Esophagus squamous epithelium (tissue), 5 donors: ENCODE measurements around the gene GAB2. TPM values are rescaled to one million over a fixed set of nuclear protein-coding genes. Genes with fewer than 3 reads are reported as not detected.

ENCODE experiments used
- DNase-seq: peaks from one replicate; lab custom pipeline; 2025; lab: John Stamatoyannopoulos, UW
- H3K27ac ChIP-seq, 4 donors: fragments of 200-600 bp; sonication (generic); one replicate each; pipeline ENCODE4 v1.5.1; 2016 to 2019; ENCODE audit warnings: mild to moderate bottlenecking in 1 of 4
- H3K27me3 ChIP-seq, 4 donors: fragments of 200-600 bp; sonication (generic); 1 replicate in 3 of 4; 2 replicates in 1 of 4; pipeline versions ENCODE4 v1.5.1 to v1.6.0; 2017 to 2021; ENCODE audit warnings: antibody characterized with exemption in 1 of 4
- H3K36me3 ChIP-seq, 3 donors: fragments of 200-600 bp; sonication (generic); one replicate each; pipeline ENCODE4 v1.5.1; 2016 to 2019
- H3K4me1 ChIP-seq, 3 donors: fragments of 200-600 bp; sonication (generic); one replicate each; pipeline ENCODE4 v1.5.1; 2017 to 2019
- H3K4me3 ChIP-seq, 4 donors: fragments of 200-600 bp; sonication (generic); 1 replicate in 3 of 4; 2 replicates in 1 of 4; pipeline ENCODE4 v1.5.1; 2016 to 2019; ENCODE audit warnings: mild to moderate bottlenecking in 2 of 4, moderate library complexity in 1 of 4
- H3K9me3 ChIP-seq, 3 donors: fragments of 200-600 bp; sonication (generic); one replicate each; pipeline ENCODE4 v1.5.1; 2016 to 2019
- POLR2A ChIP-seq, 4 donors: fragments of 450-650 bp; IDR thresholded peaks; one replicate each; pipeline ENCODE4 v1.6.1; 2017; ENCODE audit warnings: antibody characterized with exemption in 4 of 4, mild to moderate bottlenecking in 4 of 4, moderate library complexity in 3 of 4
- WGBS, 2 donors: methylation state at CpG; one replicate each; pipeline ENCODE4 v1.1.5; 2018; 5-methylcytosine and 5-hydroxymethylcytosine counted together
- intact Hi-C: fragments of 100-400 bp; cut with DNase I; formaldehyde crosslinking; loops from one replicate; pipeline ENCODE4 v1.15.0; 2022
- total RNA-seq, 4 donors: library from RNA; depleted of rRNA; stranded (reverse); fragments of >200 nt; gene quantifications; one replicate each; pipeline ENCODE4 v1.1.0, GENCODE V29; 2016
- TF ChIP-seq, protein P1 (sequence below), 6 experiments: fragments of 450-650 bp in 4 of 6; fragments of 200-600 bp in 2 of 6; sonication (generic) in 2 of 6; IDR thresholded peaks; one replicate each; pipeline ENCODE4 v1.5.1; 2016 to 2019; ENCODE audit warnings: antibody characterized with exemption in 6 of 6, mild to moderate bottlenecking in 4 of 6, moderate library complexity in 4 of 6
- donor health status: DM: yes; HTN: yes; CAD: no.

GAB2 gene
- total RNA-seq, 4 donors from 2014 or later, result 4.6 to 23.7 (median 11.2) TPM

DNA sequence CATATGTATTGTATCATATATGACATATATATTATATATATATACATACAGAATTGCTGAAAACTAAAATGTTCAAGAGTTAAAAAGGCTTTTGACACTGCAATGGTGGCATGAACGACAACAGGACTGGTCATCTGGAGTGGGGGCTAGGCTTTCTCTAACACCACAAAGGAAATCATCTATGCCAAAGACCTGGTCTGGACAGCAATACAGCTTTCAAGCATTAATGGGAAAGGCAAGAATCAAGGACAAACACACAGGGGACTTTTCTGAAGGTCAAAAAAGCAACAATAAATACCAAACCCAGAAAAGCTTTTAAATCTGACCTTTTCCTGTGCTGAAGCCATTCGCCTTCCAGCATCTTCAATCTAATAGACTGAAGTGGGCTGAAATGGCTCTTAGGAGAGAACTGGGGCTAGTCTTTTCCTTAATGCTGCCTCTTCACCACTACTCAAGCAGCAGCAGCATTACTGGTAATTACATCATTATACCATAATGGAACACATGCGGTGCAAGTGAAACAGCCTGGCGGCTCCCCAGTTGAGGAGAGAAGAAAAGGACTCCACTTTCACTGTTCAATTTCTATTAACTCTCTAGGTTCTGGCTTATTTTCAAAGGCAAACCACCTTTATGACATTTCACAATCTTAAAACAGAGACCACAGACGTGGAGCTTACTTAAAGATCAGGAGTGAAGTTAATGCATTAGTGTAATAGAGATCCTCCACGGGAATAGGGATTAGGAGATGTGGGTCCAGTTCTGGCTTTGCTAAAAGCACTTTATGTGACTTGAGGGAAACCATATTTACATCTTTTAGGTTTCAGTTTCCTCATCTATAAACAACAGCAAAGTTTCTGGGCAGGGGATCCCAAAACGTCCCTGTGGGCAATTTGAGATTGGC, 63.0 kb downstream of the GAB2 start:
- Histone ChIP-seq H3K36me3 (no peaks in the 10 kb centered on the region), H3K27me3 (no peaks in the 10 kb centered on the region), H3K9me3 (no peaks in the 10 kb centered on the region), H3K4me1 (peaks cover 18 to 57% (median 20%) of the 10 kb centered on the region in 3 donors), H3K27ac (no peak overlapping the region), H3K4me3 (no peak overlapping the region)
- 59 to 70% methylated on average over 7 of the region's 7 CpGs for WGBS, 2 donors
- TF ChIP-seq, protein P1, sequence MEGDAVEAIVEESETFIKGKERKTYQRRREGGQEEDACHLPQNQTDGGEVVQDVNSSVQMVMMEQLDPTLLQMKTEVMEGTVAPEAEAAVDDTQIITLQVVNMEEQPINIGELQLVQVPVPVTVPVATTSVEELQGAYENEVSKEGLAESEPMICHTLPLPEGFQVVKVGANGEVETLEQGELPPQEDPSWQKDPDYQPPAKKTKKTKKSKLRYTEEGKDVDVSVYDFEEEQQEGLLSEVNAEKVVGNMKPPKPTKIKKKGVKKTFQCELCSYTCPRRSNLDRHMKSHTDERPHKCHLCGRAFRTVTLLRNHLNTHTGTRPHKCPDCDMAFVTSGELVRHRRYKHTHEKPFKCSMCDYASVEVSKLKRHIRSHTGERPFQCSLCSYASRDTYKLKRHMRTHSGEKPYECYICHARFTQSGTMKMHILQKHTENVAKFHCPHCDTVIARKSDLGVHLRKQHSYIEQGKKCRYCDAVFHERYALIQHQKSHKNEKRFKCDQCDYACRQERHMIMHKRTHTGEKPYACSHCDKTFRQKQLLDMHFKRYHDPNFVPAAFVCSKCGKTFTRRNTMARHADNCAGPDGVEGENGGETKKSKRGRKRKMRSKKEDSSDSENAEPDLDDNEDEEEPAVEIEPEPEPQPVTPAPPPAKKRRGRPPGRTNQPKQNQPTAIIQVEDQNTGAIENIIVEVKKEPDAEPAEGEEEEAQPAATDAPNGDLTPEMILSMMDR (IDR thresholded peaks at IDR 0.05), result no peak
- no peak for TF ChIP-seq POLR2A (IDR thresholded peaks at IDR 0.05)
- DNase-seq, result no peak
- intact Hi-C loops, result no loop called here

DNA sequence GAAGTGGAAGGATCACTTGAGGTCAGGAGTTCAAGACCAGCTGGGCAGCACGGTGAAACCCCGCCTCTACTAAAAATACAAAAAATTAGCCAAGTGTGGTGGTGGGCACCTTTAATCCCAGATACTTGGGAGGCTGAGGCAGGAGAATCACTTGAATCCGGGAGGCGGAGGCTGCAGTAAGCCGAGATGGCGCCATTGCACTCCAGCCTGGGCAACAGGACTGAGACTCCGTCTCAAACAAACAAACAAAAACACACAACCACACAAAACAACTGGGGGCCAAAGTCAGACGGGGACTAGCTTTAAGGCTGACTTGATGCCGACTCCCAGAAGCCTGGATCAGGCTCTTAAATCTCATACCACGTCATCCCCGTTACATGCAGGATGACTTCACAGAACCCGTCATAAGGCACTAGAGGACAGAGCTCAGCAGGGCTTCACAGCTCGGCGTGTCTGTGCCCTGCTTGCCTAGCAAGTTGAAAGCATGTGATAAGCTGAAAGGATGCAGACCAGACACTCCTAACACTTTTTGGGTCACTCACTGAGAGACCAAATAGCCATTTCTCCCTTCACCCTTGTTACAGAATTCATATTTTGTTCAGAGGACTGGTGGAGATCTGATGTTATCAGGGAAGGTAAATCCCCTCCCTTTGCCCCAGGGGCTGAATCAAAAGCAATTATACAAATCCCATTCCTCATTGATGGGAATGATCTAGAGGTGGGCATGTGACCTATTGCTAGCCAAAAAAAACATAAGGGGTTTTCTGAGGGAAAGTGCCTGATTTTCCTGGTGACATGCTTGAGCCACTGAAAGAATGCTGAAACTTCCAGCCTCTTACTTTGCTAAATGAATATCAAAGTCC, 65.4 kb downstream of the GAB2 start:
- 88 to 95% methylated on average over 13 to 14 of the region's 14 CpGs for WGBS, 2 donors
- TF ChIP-seq, protein P1 (IDR thresholded peaks at IDR 0.05), result no peak
- TF ChIP-seq POLR2A (IDR thresholded peaks at IDR 0.05), result no peak

DNA sequence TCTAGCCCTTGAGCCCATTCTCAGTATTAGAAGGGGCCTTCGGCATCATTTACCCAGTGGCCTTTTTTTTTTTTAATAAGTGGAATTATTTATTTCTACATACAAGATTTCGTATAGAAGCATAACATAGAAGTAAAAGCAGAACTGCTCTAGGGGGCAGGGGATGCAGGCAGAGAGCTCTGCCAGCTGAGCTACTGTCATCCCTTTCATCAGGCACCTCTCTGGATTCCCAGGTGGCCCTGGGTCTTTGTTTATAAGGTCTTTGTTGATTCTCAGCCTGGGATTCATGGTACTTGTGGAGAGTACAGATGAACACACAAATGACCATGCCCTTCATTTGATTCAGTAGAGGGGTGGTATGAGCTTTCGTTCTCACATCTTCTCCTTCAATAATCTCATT, 66.4 kb downstream of the GAB2 start:
- Histone ChIP-seq H3K4me1 (peaks cover 31 to 87% (median 42%) of the 10 kb centered on the region in 3 donors), H3K9me3 (no peaks in the 10 kb centered on the region), H3K27me3 (no peaks in the 10 kb centered on the region), H3K4me3 (no peak overlapping the region), H3K36me3 (no peaks in the 10 kb centered on the region), H3K27ac (peak overlapping the region; percentile 59 to 83 (median 69))
- no peak for DNase-seq
- intact Hi-C loops, result no loop called here
- 38 to 77% methylated on average over 3 of the region's 3 CpGs for WGBS, 2 donors
- TF ChIP-seq POLR2A (IDR thresholded peaks at IDR 0.05), result no peak
- TF ChIP-seq, protein P1 (IDR thresholded peaks at IDR 0.05), result no peak

More for the DNA sequence above, 65.4 kb downstream of the GAB2 start:
- no peaks in the 10 kb centered on the region for H3K27me3 ChIP-seq
- no peak overlapping the region for H3K4me3 ChIP-seq
- H3K27ac ChIP-seq, result peak overlapping the region in 1 of 4 donors; percentile 68
- peaks cover 25 to 82% (median 35%) of the 10 kb centered on the region in 3 donors for H3K4me1 ChIP-seq
- no peaks in the 10 kb centered on the region for H3K36me3 ChIP-seq
- H3K9me3 ChIP-seq, result no peaks in the 10 kb centered on the region
- intact Hi-C loops, result no loop called here
- no peak for DNase-seq

DNA sequence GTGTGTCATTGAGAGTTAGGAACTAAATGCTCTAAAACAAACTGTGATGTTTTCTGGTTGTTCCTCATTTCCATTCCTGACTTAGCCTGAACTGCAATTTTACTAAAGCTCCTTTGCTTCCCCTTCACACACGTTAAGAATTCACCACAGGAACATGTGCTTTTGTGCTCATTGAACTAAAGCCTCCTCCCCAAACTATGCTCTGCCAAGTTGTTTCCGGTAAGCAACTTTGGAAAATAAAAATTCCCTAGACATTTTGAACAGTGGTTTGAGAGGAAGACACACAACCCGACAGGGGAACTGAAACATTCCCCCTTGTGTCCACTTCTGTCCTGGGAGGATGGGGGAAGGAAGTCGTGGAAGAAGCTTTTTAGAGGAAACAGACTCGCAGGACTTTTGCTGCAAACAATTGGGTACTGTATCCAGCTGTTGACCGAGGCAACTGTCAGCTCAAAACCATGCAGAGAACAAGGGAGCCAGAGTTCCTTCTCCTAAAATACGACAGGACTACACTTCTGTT, 66.9 kb downstream of the GAB2 start:
- Histone ChIP-seq H3K27ac (peak overlapping the region; percentile 59 to 83 (median 69)), H3K9me3 (no peaks in the 10 kb centered on the region), H3K4me1 (peaks cover 31 to 88% (median 47%) of the 10 kb centered on the region in 3 donors), H3K36me3 (no peaks in the 10 kb centered on the region), H3K4me3 (peak overlapping the region in 3 of 4 donors; percentile 5 to 39 (median 20)), H3K27me3 (no peaks in the 10 kb centered on the region)
- DNase-seq, result no peak
- TF ChIP-seq POLR2A (IDR thresholded peaks at IDR 0.05), result no peak
- TF ChIP-seq, protein P1 (IDR thresholded peaks at IDR 0.05), result no peak
- WGBS, 2 donors, result 11 to 19% methylated on average over 7 of the region's 7 CpGs
- intact Hi-C loops, result no loop called here
